ENCODE results near the gene YY1. TPM values are rescaled to one million over a fixed set of nuclear protein-coding genes. Genes with fewer than 3 reads are reported as not detected.
"Not testable (repeated sequence)": the region's sequence is repeated elsewhere in the genome, so short reads cannot be mapped to it uniquely, and the experiment has no call there.

YY1 gene
- total and polyA plus RNA-seq, 2 donors (not counting 1 experiment from before 2014, with no cell fraction given), result 40.8 to 41.9 TPM

- not testable (repeated sequence) for H4K20me1 ChIP-seq (ENCODE audit: control insufficient read depth, extremely low read depth, insufficient read depth, low read length); H3K36me3 ChIP-seq (ENCODE audit: control insufficient read depth, insufficient read depth, low read length); DNase-seq (ENCODE audit: low read depth in 2 of 2); H3K9me3 ChIP-seq (ENCODE audit: control insufficient read depth, insufficient read depth, low read depth, low read length); H3K27me3 ChIP-seq (ENCODE audit: control insufficient read depth, insufficient read depth, low read length); H3K79me2 ChIP-seq (ENCODE audit: control insufficient read depth, insufficient read depth, low read length); H3K4me1 ChIP-seq (ENCODE audit: control insufficient read depth, extremely low read depth, insufficient read depth, low read length); H3K27ac ChIP-seq (ENCODE audit: insufficient read depth, low read length); H3K4me2 ChIP-seq (ENCODE audit: extremely low read depth, insufficient read depth, low read length); H3K9ac ChIP-seq (ENCODE audit: insufficient read depth, low read length); H2AFZ ChIP-seq (ENCODE audit: low read length); H3K4me3 ChIP-seq (replicated peaks in 1 of 4; ENCODE audit: control extremely low read depth in 1 of 4, insufficient read depth in 1 of 4, low read depth in 3 of 4, low read length in 4 of 4)
These were observed 31.4 kb upstream of the YY1 start for GRCh38 chr14:100207588-100207987.

- not testable (repeated sequence) for H3K79me2 ChIP-seq (ENCODE audit: control insufficient read depth, insufficient read depth, low read length); DNase-seq (ENCODE audit: low read depth in 2 of 2); H3K27me3 ChIP-seq (ENCODE audit: control insufficient read depth, insufficient read depth, low read length); H3K9me3 ChIP-seq (ENCODE audit: control insufficient read depth, insufficient read depth, low read depth, low read length); H3K4me2 ChIP-seq (ENCODE audit: extremely low read depth, insufficient read depth, low read length); H3K36me3 ChIP-seq (ENCODE audit: control insufficient read depth, insufficient read depth, low read length); H3K27ac ChIP-seq (ENCODE audit: insufficient read depth, low read length); H4K20me1 ChIP-seq (ENCODE audit: control insufficient read depth, extremely low read depth, insufficient read depth, low read length); H3K9ac ChIP-seq (ENCODE audit: insufficient read depth, low read length); H2AFZ ChIP-seq (ENCODE audit: low read length); H3K4me3 ChIP-seq (replicated peaks in 1 of 4; ENCODE audit: control extremely low read depth in 1 of 4, insufficient read depth in 1 of 4, low read depth in 3 of 4, low read length in 4 of 4); H3K4me1 ChIP-seq (ENCODE audit: control insufficient read depth, extremely low read depth, insufficient read depth, low read length)
These were observed 30.8 kb upstream of the YY1 start for GRCh38 chr14:100208136-100208535.

- Histone ChIP-seq H4K20me1 (ENCODE audit: control insufficient read depth, extremely low read depth, insufficient read depth, low read length) (no peaks in the 10 kb centered on the region), H3K9me3 (ENCODE audit: control insufficient read depth, insufficient read depth, low read depth, low read length) (no peaks in the 10 kb centered on the region), H3K4me3 (replicated peaks in 1 of 4; ENCODE audit: control extremely low read depth in 1 of 4, insufficient read depth in 1 of 4, low read depth in 3 of 4, low read length in 4 of 4) (no peak overlapping the region), H3K27me3 (ENCODE audit: control insufficient read depth, insufficient read depth, low read length) (no peaks in the 10 kb centered on the region), H3K9ac (ENCODE audit: insufficient read depth, low read length) (no peak overlapping the region), H3K4me2 (ENCODE audit: extremely low read depth, insufficient read depth, low read length) (no peak overlapping the region), H3K27ac (ENCODE audit: insufficient read depth, low read length) (no peak overlapping the region), H2AFZ (ENCODE audit: low read length) (no peak overlapping the region), H3K4me1 (ENCODE audit: control insufficient read depth, extremely low read depth, insufficient read depth, low read length) (peaks cover 6% of the 10 kb centered on the region), H3K79me2 (ENCODE audit: control insufficient read depth, insufficient read depth, low read length) (no peaks in the 10 kb centered on the region), H3K36me3 (ENCODE audit: control insufficient read depth, insufficient read depth, low read length) (no peaks in the 10 kb centered on the region)
- no peak for TF ChIP-seq CTCF (conservative IDR thresholded peaks at IDR 0.05 in 1 of 2, IDR thresholded peaks at IDR 0.05 in 1 of 2; ENCODE audit: low read depth in 1 of 2, low read length in 2 of 2)
- TF ChIP-seq EZH2 (IDR thresholded peaks at IDR 0.05; ENCODE audit: low read length, missing control alignments), result no peak
- DNase-seq (ENCODE audit: low read depth in 2 of 2), result no peak
These were observed 27.6 kb upstream of the YY1 start for GRCh38 chr14:100211366-100211765.

- Histone ChIP-seq H2AFZ (ENCODE audit: low read length) (no peak overlapping the region), H3K36me3 (ENCODE audit: control insufficient read depth, insufficient read depth, low read length) (no peaks in the 10 kb centered on the region), H3K27ac (ENCODE audit: insufficient read depth, low read length) (no peak overlapping the region), H3K4me2 (ENCODE audit: extremely low read depth, insufficient read depth, low read length) (no peak overlapping the region), H3K4me1 (ENCODE audit: control insufficient read depth, extremely low read depth, insufficient read depth, low read length) (peaks cover 6% of the 10 kb centered on the region), H3K79me2 (ENCODE audit: control insufficient read depth, insufficient read depth, low read length) (no peaks in the 10 kb centered on the region), H3K9me3 (ENCODE audit: control insufficient read depth, insufficient read depth, low read depth, low read length) (no peaks in the 10 kb centered on the region), H3K9ac (ENCODE audit: insufficient read depth, low read length) (no peak overlapping the region), H3K4me3 (replicated peaks in 1 of 4; ENCODE audit: control extremely low read depth in 1 of 4, insufficient read depth in 1 of 4, low read depth in 3 of 4, low read length in 4 of 4) (no peak overlapping the region), H4K20me1 (ENCODE audit: control insufficient read depth, extremely low read depth, insufficient read depth, low read length) (no peaks in the 10 kb centered on the region), H3K27me3 (ENCODE audit: control insufficient read depth, insufficient read depth, low read length) (no peaks in the 10 kb centered on the region)
- DNase-seq (ENCODE audit: low read depth in 2 of 2), result no peak
- TF ChIP-seq CTCF (conservative IDR thresholded peaks at IDR 0.05 in 1 of 2, IDR thresholded peaks at IDR 0.05 in 1 of 2; ENCODE audit: low read depth in 1 of 2, low read length in 2 of 2), result no peak
- TF ChIP-seq EZH2 (IDR thresholded peaks at IDR 0.05; ENCODE audit: low read length, missing control alignments), result no peak
These were observed 27.1 kb upstream of the YY1 start for GRCh38 chr14:100211893-100212292.
